Fibroblast of the aortic adventitia (primary cell): ENCODE measurements around the gene NCK2. TPM values are rescaled to one million over a fixed set of nuclear protein-coding genes. Genes with fewer than 3 reads are reported as not detected.

Experiments used
- DNase-seq: peaks from one replicate; pipeline ENCODE4 v3.0.0-alpha.2; 2010; ENCODE audit warnings: low read depth
- H3K4me3 ChIP-seq: 2 replicates; pipeline ENCODE4 v1.5.1; 2011; ENCODE audit warnings: low read depth, mild to moderate bottlenecking, control low read depth, low read length, moderate library complexity
- CTCF ChIP-seq: IDR thresholded peaks from 2 replicates; pipeline ENCODE4 v1.5.1; 2011; ENCODE audit warnings: mild to moderate bottlenecking, low read length, control low read depth, inconsistent platforms; ENCODE audit not compliant: insufficient read depth
- total RNA-seq: library from RNA; depleted of rRNA; stranded (reverse); fragments of >200 nt; gene quantifications from 2 replicates; pipeline ENCODE4 v1.2.3, GENCODE V29; 2012; ENCODE audit warnings: low replicate concordance

Gene NCK2
- total RNA-seq, 1 donor: 9.4 TPM

- no peak for TF ChIP-seq CTCF
- DNase-seq: peak; percentile 63
- H3K4me3 ChIP-seq: no peak overlapping the region
Observed at GRCh38 chr2:105734762-105735538, 9.8 kb upstream of the NCK2 start.

DNA sequence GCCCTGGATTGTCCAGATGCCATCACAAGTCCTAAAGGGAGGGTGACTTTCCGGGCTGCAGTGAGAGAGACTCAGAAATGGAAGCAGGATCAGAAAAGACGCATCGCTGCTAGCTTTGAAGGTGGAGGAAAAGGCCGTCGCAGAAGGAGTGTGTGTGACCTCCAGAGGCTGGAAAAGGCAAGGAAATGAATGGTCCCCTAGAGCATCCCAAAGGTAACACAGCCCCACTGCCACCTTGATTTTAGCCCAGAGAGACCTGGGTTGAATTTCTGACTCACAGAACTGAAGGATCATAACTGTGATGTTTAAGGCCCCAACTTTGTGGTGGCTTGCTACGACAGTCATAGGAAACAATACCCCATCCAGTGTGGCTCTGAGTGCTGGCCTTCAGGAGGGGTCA lies 8.6 kb upstream of the NCK2 start:
- H3K4me3 ChIP-seq: no peak overlapping the region
- DNase-seq: no peak
- no peak for TF ChIP-seq CTCF

- no peak for DNase-seq
- no peak overlapping the region for H3K4me3 ChIP-seq
- TF ChIP-seq CTCF: no peak
Observed at GRCh38 chr2:105737980-105738657, 6.6 kb upstream of the NCK2 start.

DNA sequence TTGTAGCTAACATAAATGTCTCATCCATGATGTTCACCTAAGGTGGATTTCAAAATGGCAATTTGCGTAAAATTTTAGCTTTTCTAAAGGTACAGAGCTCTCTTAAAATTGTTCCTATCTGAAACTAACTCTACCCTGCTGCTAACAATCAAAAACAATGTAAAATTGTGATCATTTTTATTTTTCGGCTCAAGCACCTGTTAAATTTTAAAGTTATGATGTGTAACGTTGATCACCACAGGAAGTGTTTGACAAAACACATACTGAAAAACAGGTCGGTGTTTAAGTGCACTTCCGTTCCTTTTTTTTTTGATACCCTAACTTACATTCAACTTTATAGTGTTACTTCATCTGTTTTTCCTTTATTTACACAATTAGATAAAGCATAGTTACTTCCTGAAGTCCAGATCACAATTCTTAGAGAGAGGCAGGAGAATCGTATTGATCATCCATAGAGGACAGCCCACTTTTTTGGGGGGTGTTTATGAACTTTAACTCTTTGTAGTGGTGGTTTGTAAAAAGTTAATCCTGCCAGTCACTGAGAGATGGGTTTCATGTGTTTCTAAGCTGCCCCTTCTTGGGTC lies 6.0 kb upstream of the NCK2 start:
- no peak for TF ChIP-seq CTCF
- DNase-seq: no peak
- no peak overlapping the region for H3K4me3 ChIP-seq

DNA sequence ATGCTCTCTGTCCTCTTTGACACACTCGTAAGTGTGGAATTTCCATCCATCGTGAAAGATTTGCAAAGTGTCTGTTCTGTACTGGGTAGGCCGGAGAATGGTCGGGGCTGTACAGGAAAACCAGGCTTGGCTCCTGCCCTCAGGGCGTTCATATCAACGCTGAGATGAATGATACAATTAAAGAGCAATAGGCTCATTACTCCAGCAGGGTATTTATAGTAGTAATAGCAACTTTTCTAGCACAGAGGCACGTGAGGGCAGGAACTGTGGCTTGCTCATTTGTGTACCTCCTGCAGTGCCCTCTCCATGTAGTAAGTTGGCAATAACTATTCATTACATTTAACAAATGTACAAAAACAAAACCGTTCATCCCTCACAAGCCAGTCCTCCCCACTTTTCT lies 5.3 kb upstream of the NCK2 start:
- TF ChIP-seq CTCF: no peak
- DNase-seq: no peak
- H3K4me3 ChIP-seq: no peak overlapping the region

- no peak for DNase-seq
- no peak for TF ChIP-seq CTCF
- H3K4me3 ChIP-seq: no peak overlapping the region
Observed at GRCh38 chr2:105739944-105740530, 4.7 kb upstream of the NCK2 start.
